HUES48 (cell line): ENCODE data around the gene OSBPL6.
"Not testable (repeated sequence)": the region's sequence is repeated elsewhere in the genome, so short reads cannot be mapped to it uniquely, and the experiment has no call there.

ENCODE experiments used
- H3K27ac ChIP-seq: one replicate; pipeline ENCODE4 v1.7.0; 2013; ENCODE audit warnings: low read depth, low read length, inconsistent platforms
- H3K27me3 ChIP-seq: 2 replicates; pipeline ENCODE4 v1.6.1; 2013; ENCODE audit warnings: mild to moderate bottlenecking, low read length; ENCODE audit not compliant: control insufficient read depth, insufficient read depth
- H3K36me3 ChIP-seq: 2 replicates; pipeline ENCODE4 v1.6.1; 2013; ENCODE audit warnings: low read length; ENCODE audit not compliant: control insufficient read depth, insufficient read depth
- H3K4me1 ChIP-seq: 2 replicates; pipeline ENCODE4 v1.6.1; 2013; ENCODE audit warnings: mild to moderate bottlenecking, low read length; ENCODE audit not compliant: control insufficient read depth, insufficient read depth
- H3K4me3 ChIP-seq: 2 replicates; pipeline ENCODE4 v1.5.1; 2013; ENCODE audit warnings: mild to moderate bottlenecking, low read depth, low read length
- H3K9ac ChIP-seq: 2 replicates; pipeline ENCODE4 v1.6.1; 2013; ENCODE audit warnings: mild to moderate bottlenecking, low read depth, low read length, moderate library complexity
- H3K9me3 ChIP-seq: 2 replicates; pipeline ENCODE4 v1.6.1; 2013; ENCODE audit warnings: low read length; ENCODE audit not compliant: control insufficient read depth, insufficient read depth

Gene OSBPL6

DNA sequence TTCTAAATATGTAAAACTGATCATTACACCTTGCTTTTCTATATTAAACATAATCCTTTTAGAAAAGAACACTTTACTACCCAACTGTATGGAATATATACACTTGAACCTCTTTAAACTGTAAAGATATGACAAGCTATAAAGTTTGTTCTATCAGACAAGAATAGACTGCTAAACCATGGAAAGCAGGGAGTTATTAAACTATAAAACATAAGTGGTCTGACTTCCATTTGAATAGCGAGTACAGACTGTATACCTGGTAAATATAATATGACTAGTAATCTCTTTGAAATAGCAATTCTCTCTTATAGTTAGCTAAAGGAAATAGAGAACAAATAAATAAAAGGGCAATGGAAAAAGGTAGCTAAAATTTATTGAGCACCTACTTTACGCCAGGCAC, 131.0 kb downstream of the OSBPL6 start:
- no peaks in the 10 kb centered on the region for H3K9me3 ChIP-seq
- no peak overlapping the region for H3K9ac ChIP-seq
- H3K4me3 ChIP-seq = no peak overlapping the region
- no peaks in the 10 kb centered on the region for H3K27me3 ChIP-seq
- no peak overlapping the region for H3K27ac ChIP-seq
- H3K36me3 ChIP-seq = no peaks in the 10 kb centered on the region
- H3K4me1 ChIP-seq = no peaks in the 10 kb centered on the region

GRCh38 chr2:178327516-178327915, 133.2 kb downstream of the OSBPL6 start:
- no peak overlapping the region for H3K4me3 ChIP-seq
- no peaks in the 10 kb centered on the region for H3K4me1 ChIP-seq
- no peaks in the 10 kb centered on the region for H3K27me3 ChIP-seq
- H3K9ac ChIP-seq = no peak overlapping the region
- H3K9me3 ChIP-seq = no peaks in the 10 kb centered on the region
- H3K27ac ChIP-seq = no peak overlapping the region
- H3K36me3 ChIP-seq = no peaks in the 10 kb centered on the region

GRCh38 chr2:178328037-178328436, 133.7 kb downstream of the OSBPL6 start:
- no peaks in the 10 kb centered on the region for H3K9me3 ChIP-seq
- H3K27ac ChIP-seq = no peak overlapping the region
- no peak overlapping the region for H3K4me3 ChIP-seq
- H3K4me1 ChIP-seq = no peaks in the 10 kb centered on the region
- no peaks in the 10 kb centered on the region for H3K36me3 ChIP-seq
- H3K27me3 ChIP-seq = no peaks in the 10 kb centered on the region
- no peak overlapping the region for H3K9ac ChIP-seq

- H3K9me3 ChIP-seq = no peaks in the 10 kb centered on the region
- H3K36me3 ChIP-seq = no peaks in the 10 kb centered on the region
- H3K4me1 ChIP-seq = no peaks in the 10 kb centered on the region
- H3K27me3 ChIP-seq = no peaks in the 10 kb centered on the region
- H3K9ac ChIP-seq = no peak overlapping the region
- H3K27ac ChIP-seq = no peak overlapping the region
- no peak overlapping the region for H3K4me3 ChIP-seq
Observed at GRCh38 chr2:178330175-178331017, 136.1 kb downstream of the OSBPL6 start.

DNA sequence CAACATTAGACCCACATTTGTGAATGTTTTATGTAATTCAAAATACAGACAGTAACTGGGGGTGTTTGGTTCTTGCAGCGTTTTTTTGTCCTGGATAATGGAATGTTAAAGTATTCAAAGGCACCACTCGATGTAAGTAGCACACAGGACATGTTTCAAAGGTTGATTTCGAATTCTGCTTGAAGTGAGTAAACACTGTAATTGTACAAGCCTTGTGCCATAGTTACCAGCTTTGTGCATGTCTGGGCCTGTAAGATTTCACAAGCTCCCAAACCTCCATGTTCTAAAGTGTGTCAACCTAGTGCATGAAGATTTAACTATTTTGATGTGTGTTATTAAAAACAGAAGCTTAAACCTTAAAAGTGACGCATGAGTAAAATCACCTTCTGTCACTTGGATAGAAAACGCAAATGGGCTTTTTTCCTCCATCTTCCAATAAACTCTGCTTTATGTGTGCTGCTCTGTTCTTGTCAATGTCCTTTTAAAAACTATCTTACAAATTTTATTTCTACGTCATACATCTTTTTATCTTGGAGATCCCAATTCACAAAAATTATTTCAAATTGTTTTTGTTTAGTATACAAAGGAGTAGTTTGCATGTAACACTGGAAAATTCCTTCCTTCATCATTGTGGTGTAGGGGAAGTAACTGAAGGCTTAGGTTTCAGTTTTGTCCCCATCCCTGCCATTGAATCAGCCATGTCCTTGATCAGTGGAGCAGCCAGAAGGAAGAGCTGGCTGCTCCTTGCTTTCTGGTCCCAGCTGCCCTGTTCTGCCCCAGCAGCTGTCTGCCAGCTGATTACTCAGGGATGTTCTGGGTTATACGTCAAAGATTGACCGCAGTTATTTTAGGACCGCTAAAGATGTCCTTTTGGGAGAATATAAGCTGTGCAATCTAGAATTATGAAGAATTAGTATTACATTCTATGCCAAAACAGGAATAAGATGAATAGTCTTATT, 137.4 kb downstream of the OSBPL6 start:
- H3K4me3 ChIP-seq = no peak overlapping the region
- no peaks in the 10 kb centered on the region for H3K36me3 ChIP-seq
- H3K27ac ChIP-seq = no peak overlapping the region
- H3K27me3 ChIP-seq = no peaks in the 10 kb centered on the region
- no peaks in the 10 kb centered on the region for H3K4me1 ChIP-seq
- H3K9ac ChIP-seq = no peak overlapping the region
- H3K9me3 ChIP-seq = no peaks in the 10 kb centered on the region

GRCh38 chr2:178333851-178334250, 139.5 kb downstream of the OSBPL6 start:
- Histone ChIP-seq H3K9me3 (no peaks in the 10 kb centered on the region), H3K4me1 (no peaks in the 10 kb centered on the region), H3K36me3 (no peaks in the 10 kb centered on the region), H3K27me3 (no peaks in the 10 kb centered on the region), H3K9ac (no peak overlapping the region), H3K27ac (no peak overlapping the region), H3K4me3 (no peak overlapping the region)

- Histone ChIP-seq H3K4me1 (no peaks in the 10 kb centered on the region), H3K9me3 (no peaks in the 10 kb centered on the region), H3K9ac (no peak overlapping the region)
Observed at GRCh38 chr2:178335230-178335629, 140.9 kb downstream of the OSBPL6 start.

DNA sequence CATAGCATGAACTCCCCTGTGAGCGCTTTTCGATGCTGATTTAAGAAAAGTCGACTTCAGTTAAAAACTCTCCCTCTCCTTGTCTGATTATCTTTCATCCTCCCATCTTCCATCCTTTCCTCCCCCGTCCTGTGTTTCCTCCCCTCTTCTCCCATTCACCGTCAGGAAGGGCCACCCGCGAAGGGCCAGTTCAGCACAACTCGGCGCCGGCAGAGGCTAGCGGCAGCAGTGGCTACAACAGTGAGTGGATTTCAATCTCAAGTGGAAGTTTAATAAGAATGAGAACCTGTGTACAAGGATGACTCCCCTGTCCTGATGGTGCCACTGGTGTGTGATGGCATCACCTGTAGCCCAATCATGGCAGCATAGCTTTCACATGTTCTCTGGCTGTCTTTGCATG, 149.8 kb downstream of the OSBPL6 start:
- H3K27ac ChIP-seq = no peak overlapping the region
- no peaks in the 10 kb centered on the region for H3K4me1 ChIP-seq
- no peaks in the 10 kb centered on the region for H3K27me3 ChIP-seq
- no peaks in the 10 kb centered on the region for H3K9me3 ChIP-seq
- no peak overlapping the region for H3K4me3 ChIP-seq
- H3K9ac ChIP-seq = no peak overlapping the region
- H3K36me3 ChIP-seq = no peaks in the 10 kb centered on the region

More at GRCh38 chr2:178335230-178335629, 140.9 kb downstream of the OSBPL6 start:
- no peak overlapping the region for H3K27ac ChIP-seq
- H3K36me3 ChIP-seq = no peaks in the 10 kb centered on the region
- H3K4me3 ChIP-seq = no peak overlapping the region
- no peaks in the 10 kb centered on the region for H3K27me3 ChIP-seq

DNA sequence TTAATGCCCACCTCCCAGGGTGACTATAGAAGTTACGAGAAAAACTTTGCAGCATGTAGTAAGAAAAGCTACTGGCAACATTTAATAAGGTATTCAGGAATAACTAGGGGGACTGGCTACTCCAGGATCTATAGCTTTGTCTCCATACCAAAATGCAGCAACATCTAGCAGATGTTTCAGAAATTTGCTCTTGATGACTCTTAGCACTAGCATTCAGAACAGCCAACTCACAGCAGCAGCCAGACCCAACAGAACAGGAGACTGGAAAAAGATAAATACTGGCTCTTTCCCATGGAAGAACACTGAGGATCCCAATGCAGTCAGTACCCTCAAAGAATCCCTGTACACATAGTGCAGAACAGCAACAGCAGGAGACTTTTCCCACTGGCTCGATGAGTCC, 151.6 kb downstream of the OSBPL6 start:
- no peak overlapping the region for H3K27ac ChIP-seq
- H3K36me3 ChIP-seq = no peaks in the 10 kb centered on the region
- H3K9me3 ChIP-seq = no peaks in the 10 kb centered on the region
- no peaks in the 10 kb centered on the region for H3K4me1 ChIP-seq
- no peaks in the 10 kb centered on the region for H3K27me3 ChIP-seq
- H3K4me3 ChIP-seq = no peak overlapping the region
- no peak overlapping the region for H3K9ac ChIP-seq

- no peaks in the 10 kb centered on the region for H3K9me3 ChIP-seq
- no peaks in the 10 kb centered on the region for H3K27me3 ChIP-seq
- H3K4me1 ChIP-seq = no peaks in the 10 kb centered on the region
- no peaks in the 10 kb centered on the region for H3K36me3 ChIP-seq
- H3K27ac ChIP-seq = no peak overlapping the region
- H3K4me3 ChIP-seq = no peak overlapping the region
- no peak overlapping the region for H3K9ac ChIP-seq
Observed at GRCh38 chr2:178350051-178350450, 155.7 kb downstream of the OSBPL6 start.

GRCh38 chr2:178357704-178358103, 163.4 kb downstream of the OSBPL6 start:
- H3K27ac ChIP-seq = not testable (repeated sequence)

More at GRCh38 chr2:178357704-178358103, 163.4 kb downstream of the OSBPL6 start:
- not testable (repeated sequence) for H3K4me1 ChIP-seq, H3K27me3 ChIP-seq, H3K36me3 ChIP-seq, H3K9ac ChIP-seq, H3K4me3 ChIP-seq, H3K9me3 ChIP-seq
